HCT116 (cell line): ENCODE measurements around the gene CD1C.

Experiments used
- ATF3 ChIP-seq: IDR thresholded peaks from 2 replicates; pipeline ENCODE4 v1.6.1; 2012
- EZH2 ChIP-seq: fragments of 200-600 bp; sonication (generic); IDR thresholded peaks from 2 replicates; pipeline ENCODE4 v1.6.1; 2017; ENCODE audit warnings: antibody characterized with exemption, mixed run types
- EZH2phosphoT487 ChIP-seq: fragments of 200-600 bp; IDR thresholded peaks from 2 replicates; pipeline ENCODE4 v1.6.1; 2018; ENCODE audit warnings: antibody characterized with exemption, borderline replicate concordance
- POLR2A ChIP-seq: IDR thresholded peaks from 2 replicates; pipeline ENCODE4 v1.7.0; 2011; ENCODE audit warnings: borderline replicate concordance; ENCODE audit not compliant: insufficient read depth, insufficient read length; ENCODE audit errors: extremely low read depth
- RAD21 ChIP-seq: IDR thresholded peaks from 2 replicates; pipeline ENCODE4 v1.6.1; 2012; ENCODE audit warnings: low read depth, mild to moderate bottlenecking
- SIN3A ChIP-seq: IDR thresholded peaks from 2 replicates; pipeline ENCODE4 v1.6.1; 2012; ENCODE audit warnings: low read depth
- YY1 ChIP-seq: IDR thresholded peaks from 2 replicates; pipeline ENCODE4 v1.6.1; 2011; ENCODE audit warnings: low read length, low read depth, moderate library complexity, mild to moderate bottlenecking; ENCODE audit not compliant: insufficient replicate concordance; ENCODE audit errors: extremely low read depth
- TF ChIP-seq, protein P1 (sequence below), 3 experiments: fragments of 200-600 bp in 1 of 3; sonication (generic) in 1 of 3; IDR thresholded peaks in 2 of 3; conservative IDR thresholded peaks in 1 of 3; 2 replicates each; pipeline ENCODE4 v1.5.1; 2012 to 2017; ENCODE audit warnings: low read depth in 2 of 3, low read length in 2 of 3, antibody characterized with exemption in 1 of 3, borderline replicate concordance in 1 of 3, control low read depth in 1 of 3, mild to moderate bottlenecking in 1 of 3, mixed read lengths in 1 of 3, mixed run types in 1 of 3, moderate library complexity in 1 of 3; ENCODE audit not compliant: insufficient read depth in 1 of 3
- TF ChIP-seq, protein P2 (sequence below): IDR thresholded peaks from 2 replicates; pipeline ENCODE4 v1.6.1; 2012; ENCODE audit warnings: low read depth

DNA sequence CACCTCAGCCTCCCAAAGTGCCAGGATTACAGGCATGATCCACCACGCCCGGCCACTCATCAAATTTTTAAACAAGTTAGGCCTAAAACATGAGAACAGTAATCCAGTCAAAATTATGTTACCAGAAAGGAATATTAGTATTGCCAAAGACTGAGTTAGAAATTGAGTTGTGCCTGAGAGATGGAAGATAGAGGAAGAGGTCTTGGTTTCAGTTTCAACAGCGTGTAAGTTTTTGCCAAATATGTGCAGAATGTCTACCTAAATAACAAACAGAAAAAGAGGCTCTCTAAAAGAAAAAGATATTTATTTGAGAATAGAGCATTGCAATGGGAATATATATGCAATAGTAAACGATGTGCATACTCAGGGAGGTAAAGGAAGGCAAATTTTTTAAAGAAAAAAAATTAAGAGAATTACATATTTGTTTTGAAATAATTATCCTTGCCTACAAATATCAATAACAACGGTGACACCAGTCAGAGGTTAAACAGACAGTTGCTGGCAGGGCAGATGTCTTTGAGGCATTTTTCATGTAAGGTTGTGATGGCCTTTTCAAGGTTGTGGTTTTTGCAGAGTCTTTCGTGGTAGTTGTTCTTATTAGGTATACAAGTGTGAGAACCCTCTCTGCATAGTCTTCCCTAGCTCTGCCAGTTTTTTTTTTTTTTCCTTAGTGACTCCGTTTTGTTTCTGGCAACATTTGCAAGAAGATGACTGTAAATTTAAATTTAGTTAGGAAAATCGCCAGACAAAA is 43.9 kb downstream of the CD1C start:
- TF ChIP-seq, protein P1, sequence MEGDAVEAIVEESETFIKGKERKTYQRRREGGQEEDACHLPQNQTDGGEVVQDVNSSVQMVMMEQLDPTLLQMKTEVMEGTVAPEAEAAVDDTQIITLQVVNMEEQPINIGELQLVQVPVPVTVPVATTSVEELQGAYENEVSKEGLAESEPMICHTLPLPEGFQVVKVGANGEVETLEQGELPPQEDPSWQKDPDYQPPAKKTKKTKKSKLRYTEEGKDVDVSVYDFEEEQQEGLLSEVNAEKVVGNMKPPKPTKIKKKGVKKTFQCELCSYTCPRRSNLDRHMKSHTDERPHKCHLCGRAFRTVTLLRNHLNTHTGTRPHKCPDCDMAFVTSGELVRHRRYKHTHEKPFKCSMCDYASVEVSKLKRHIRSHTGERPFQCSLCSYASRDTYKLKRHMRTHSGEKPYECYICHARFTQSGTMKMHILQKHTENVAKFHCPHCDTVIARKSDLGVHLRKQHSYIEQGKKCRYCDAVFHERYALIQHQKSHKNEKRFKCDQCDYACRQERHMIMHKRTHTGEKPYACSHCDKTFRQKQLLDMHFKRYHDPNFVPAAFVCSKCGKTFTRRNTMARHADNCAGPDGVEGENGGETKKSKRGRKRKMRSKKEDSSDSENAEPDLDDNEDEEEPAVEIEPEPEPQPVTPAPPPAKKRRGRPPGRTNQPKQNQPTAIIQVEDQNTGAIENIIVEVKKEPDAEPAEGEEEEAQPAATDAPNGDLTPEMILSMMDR (IDR thresholded peaks at IDR 0.05 in 2 of 3, conservative IDR thresholded peaks at IDR 0.05 in 1 of 3; ENCODE audit: borderline replicate concordance in 1 of 3, insufficient read depth in 1 of 3, low read depth in 2 of 3, low read length in 2 of 3) = no peak
- TF ChIP-seq EZH2 (no peak), POLR2A (no peak), YY1 (no peak), EZH2phosphoT487 (no peak), SIN3A (no peak), ATF3 (no peak), RAD21 (no peak)
- TF ChIP-seq, protein P2, sequence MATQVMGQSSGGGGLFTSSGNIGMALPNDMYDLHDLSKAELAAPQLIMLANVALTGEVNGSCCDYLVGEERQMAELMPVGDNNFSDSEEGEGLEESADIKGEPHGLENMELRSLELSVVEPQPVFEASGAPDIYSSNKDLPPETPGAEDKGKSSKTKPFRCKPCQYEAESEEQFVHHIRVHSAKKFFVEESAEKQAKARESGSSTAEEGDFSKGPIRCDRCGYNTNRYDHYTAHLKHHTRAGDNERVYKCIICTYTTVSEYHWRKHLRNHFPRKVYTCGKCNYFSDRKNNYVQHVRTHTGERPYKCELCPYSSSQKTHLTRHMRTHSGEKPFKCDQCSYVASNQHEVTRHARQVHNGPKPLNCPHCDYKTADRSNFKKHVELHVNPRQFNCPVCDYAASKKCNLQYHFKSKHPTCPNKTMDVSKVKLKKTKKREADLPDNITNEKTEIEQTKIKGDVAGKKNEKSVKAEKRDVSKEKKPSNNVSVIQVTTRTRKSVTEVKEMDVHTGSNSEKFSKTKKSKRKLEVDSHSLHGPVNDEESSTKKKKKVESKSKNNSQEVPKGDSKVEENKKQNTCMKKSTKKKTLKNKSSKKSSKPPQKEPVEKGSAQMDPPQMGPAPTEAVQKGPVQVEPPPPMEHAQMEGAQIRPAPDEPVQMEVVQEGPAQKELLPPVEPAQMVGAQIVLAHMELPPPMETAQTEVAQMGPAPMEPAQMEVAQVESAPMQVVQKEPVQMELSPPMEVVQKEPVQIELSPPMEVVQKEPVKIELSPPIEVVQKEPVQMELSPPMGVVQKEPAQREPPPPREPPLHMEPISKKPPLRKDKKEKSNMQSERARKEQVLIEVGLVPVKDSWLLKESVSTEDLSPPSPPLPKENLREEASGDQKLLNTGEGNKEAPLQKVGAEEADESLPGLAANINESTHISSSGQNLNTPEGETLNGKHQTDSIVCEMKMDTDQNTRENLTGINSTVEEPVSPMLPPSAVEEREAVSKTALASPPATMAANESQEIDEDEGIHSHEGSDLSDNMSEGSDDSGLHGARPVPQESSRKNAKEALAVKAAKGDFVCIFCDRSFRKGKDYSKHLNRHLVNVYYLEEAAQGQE = no peak
